AG04449 (cell line): Measurements from ENCODE around the gene NDUFB8.
A peak's percentile ranks its signal among the peaks of the same experiment; 100 is the strongest.

ENCODE experiments used
- CTCF ChIA-PET: fragments of 350-600 bp; formaldehyde crosslinking; extraction: SDS; loops from one replicate; lab custom pipeline; 2021; ENCODE audit warnings: antibody characterized with exemption; lab: Yijun Ruan, JAX
- POLR2A ChIA-PET: fragments of 400-600, 350-600 bp; formaldehyde crosslinking; extraction: SDS; loops from one replicate; lab custom pipeline; 2020; ENCODE audit warnings: antibody characterized with exemption, inconsistent platforms; lab: Yijun Ruan, JAX
- DNase-seq: peaks from one replicate; pipeline ENCODE4 v3.0.0-alpha.2; 2010; ENCODE audit warnings: low read depth, low spot score
- H3K4me3 ChIP-seq: 2 replicates; pipeline ENCODE4 v1.5.1; 2011; ENCODE audit warnings: low read depth, mild to moderate bottlenecking, control low read depth, low read length
- CTCF ChIP-seq: IDR thresholded peaks from one replicate; pipeline ENCODE4 v1.5.1; 2011; ENCODE audit warnings: mild to moderate bottlenecking, moderate library complexity, low read length, control low read depth, inconsistent platforms; ENCODE audit not compliant: insufficient read depth; ENCODE audit errors: missing control alignments

Gene NDUFB8

GRCh38 chr10:100522945-100523344 is 6.7 kb downstream of the NDUFB8 start:
- no peak for DNase-seq
- no peak overlapping the region for H3K4me3 ChIP-seq
- POLR2A ChIA-PET: interaction anchor here (0.5 kb wide), 1 partner anchor 520 kb away, joined by 3 read pairs; no protein-coding TSS in a partner anchor
- CTCF ChIA-PET: interaction anchor here (0.6 to 8.4 kb wide), 6 partner anchors 11 to 356 kb away, joined by 3 to 155 read pairs (median 49); partner anchors contain the start of gene HIF1AN
- TF ChIP-seq CTCF: no peak

GRCh38 chr10:100522107-100522801 is 7.4 kb downstream of the NDUFB8 start:
- H3K4me3 ChIP-seq: no peak overlapping the region
- CTCF ChIA-PET: interaction anchor here (0.6 to 8.4 kb wide), 6 partner anchors 12 to 357 kb away, joined by 3 to 155 read pairs (median 49); partner anchors contain the start of gene HIF1AN
- no peak for DNase-seq
- TF ChIP-seq CTCF: no peak
- POLR2A ChIA-PET: interaction anchor here (0.5 kb wide), 1 partner anchor 520 kb away, joined by 3 read pairs; no protein-coding TSS in a partner anchor

GRCh38 chr10:100520811-100521210 is 8.9 kb downstream of the NDUFB8 start:
- ChIA-PET CTCF (interaction anchor here (1.0 to 18.4 kb wide), 7 partner anchors 12 to 358 kb away, joined by 3 to 538 read pairs (median 59); partner anchors contain the start of genes HIF1AN, PKD2L1 and SCD), POLR2A (interaction anchor here (1.0 to 1.2 kb wide), 2 partner anchors 15 to 313 kb away, joined by 3 to 5 read pairs; partner anchors contain the start of gene HIF1AN)
- DNase-seq: no peak
- no peak for TF ChIP-seq CTCF
- no peak overlapping the region for H3K4me3 ChIP-seq

GRCh38 chr10:100519311-100520051 is 10.2 kb downstream of the NDUFB8 start, which contains the start of gene SEC31B:
SEC31B (minus strand) TSS chr10:100519861; CDS start chr10:100516952, 2,909 bp downstream.
- TF ChIP-seq CTCF: no peak
- CTCF ChIA-PET: interaction anchor here (0.6 to 18.4 kb wide), 36 partner anchors 7 to 391 kb away, joined by 3 to 555 read pairs (median 6); partner anchors contain the start of genes HIF1AN, PKD2L1 and SCD
- no peak for DNase-seq
- POLR2A ChIA-PET: interaction anchor here (1.1 kb wide), 1 partner anchor 37 kb away, joined by 3 read pairs; no protein-coding TSS in a partner anchor
- peak within 1 kb of the TSS; percentile 37 for H3K4me3 ChIP-seq

GRCh38 chr10:100518761-100519241 is 10.9 kb downstream of the NDUFB8 start:
- DNase-seq: no peak
- ChIA-PET CTCF (interaction anchor here (0.6 to 18.4 kb wide), 39 partner anchors 8 to 391 kb away, joined by 3 to 555 read pairs (median 5); partner anchors contain the start of genes HIF1AN, PKD2L1 and SCD), POLR2A (interaction anchor here (1.1 kb wide), 1 partner anchor 36 kb away, joined by 3 read pairs; no protein-coding TSS in a partner anchor)
- peak; percentile 58 for TF ChIP-seq CTCF
- H3K4me3 ChIP-seq: no peak overlapping the region
